AG09309 (cell line): ENCODE measurements around the gene SNCAIP.

ENCODE experiments used
- DNase-seq: peaks from one replicate; pipeline ENCODE4 v3.0.0-alpha.2; 2010; ENCODE audit warnings: low read depth
- H3K4me3 ChIP-seq: 2 replicates; pipeline ENCODE4 v1.5.1; 2011; ENCODE audit warnings: mild to moderate bottlenecking, low read depth, low read length, moderate library complexity; ENCODE audit not compliant: control insufficient read depth
- TF ChIP-seq, protein P1 (sequence below): IDR thresholded peaks from 2 replicates; pipeline ENCODE4 v1.5.1; 2011; ENCODE audit warnings: mild to moderate bottlenecking, low read depth, low read length, inconsistent platforms; ENCODE audit not compliant: insufficient read depth, control insufficient read depth; ENCODE audit errors: missing control alignments

SNCAIP gene

DNA sequence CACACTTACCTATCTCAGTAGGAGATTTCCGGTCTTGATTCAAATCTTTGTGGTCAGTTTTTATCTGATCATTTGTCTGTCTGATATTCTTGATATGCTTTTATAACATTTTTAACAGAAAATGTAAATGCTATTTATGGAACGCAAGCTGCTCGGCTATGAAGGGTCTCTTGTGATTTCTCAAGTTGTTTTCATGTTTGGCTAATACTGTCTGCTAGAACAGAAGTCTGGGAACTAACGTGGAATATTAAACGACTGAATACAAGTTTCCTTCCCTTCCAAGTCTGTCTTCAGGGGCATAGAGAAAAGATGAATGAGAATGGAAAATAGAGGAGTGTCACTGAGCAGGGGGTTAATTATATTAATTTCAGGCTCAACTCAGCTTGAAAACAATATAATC lies 27.6 kb downstream of the SNCAIP start:
- TF ChIP-seq, protein P1, sequence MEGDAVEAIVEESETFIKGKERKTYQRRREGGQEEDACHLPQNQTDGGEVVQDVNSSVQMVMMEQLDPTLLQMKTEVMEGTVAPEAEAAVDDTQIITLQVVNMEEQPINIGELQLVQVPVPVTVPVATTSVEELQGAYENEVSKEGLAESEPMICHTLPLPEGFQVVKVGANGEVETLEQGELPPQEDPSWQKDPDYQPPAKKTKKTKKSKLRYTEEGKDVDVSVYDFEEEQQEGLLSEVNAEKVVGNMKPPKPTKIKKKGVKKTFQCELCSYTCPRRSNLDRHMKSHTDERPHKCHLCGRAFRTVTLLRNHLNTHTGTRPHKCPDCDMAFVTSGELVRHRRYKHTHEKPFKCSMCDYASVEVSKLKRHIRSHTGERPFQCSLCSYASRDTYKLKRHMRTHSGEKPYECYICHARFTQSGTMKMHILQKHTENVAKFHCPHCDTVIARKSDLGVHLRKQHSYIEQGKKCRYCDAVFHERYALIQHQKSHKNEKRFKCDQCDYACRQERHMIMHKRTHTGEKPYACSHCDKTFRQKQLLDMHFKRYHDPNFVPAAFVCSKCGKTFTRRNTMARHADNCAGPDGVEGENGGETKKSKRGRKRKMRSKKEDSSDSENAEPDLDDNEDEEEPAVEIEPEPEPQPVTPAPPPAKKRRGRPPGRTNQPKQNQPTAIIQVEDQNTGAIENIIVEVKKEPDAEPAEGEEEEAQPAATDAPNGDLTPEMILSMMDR, result no peak
- no peak for DNase-seq
- H3K4me3 ChIP-seq, result no peak overlapping the region

DNA sequence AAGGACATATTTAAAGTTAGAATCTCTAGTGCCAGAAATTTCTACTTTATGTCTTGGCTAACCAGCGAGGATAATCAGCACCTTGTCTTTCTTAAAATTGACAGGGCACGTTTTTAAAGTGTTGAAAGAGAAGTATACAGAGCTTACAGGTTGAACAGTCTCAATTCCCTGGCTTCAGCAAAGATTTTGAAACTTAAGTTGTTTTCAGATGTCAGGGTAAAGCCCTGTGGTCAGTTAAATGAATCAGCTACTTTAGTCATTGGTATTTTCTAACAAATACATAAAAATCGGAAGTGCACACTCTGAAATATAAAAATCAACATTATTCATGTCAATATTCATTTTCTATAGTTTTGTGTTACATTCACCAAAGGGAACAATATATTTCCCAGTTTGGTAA lies 29.1 kb downstream of the SNCAIP start:
- DNase-seq, result no peak
- no peak overlapping the region for H3K4me3 ChIP-seq
- TF ChIP-seq, protein P1, result no peak

DNA sequence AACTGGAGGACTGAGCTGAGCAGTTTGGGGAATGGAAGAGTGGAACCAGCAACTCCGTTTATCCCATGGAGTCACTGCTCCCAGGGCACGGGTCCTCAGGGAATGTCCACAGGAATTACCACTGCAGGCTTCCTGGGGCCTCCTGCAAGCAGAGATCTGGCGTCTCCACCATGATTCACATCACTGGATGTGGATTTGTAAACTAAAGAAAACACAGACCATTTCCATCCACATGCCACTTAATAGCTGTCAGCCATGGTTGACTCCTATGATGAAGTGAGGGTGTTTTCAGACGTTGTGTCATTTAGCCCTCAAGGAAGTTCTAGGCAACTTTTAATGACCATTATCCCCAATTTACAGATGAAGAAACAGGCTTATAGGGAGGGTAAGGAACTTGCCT lies 30.2 kb downstream of the SNCAIP start:
- DNase-seq, result no peak
- TF ChIP-seq, protein P1, result no peak

DNA sequence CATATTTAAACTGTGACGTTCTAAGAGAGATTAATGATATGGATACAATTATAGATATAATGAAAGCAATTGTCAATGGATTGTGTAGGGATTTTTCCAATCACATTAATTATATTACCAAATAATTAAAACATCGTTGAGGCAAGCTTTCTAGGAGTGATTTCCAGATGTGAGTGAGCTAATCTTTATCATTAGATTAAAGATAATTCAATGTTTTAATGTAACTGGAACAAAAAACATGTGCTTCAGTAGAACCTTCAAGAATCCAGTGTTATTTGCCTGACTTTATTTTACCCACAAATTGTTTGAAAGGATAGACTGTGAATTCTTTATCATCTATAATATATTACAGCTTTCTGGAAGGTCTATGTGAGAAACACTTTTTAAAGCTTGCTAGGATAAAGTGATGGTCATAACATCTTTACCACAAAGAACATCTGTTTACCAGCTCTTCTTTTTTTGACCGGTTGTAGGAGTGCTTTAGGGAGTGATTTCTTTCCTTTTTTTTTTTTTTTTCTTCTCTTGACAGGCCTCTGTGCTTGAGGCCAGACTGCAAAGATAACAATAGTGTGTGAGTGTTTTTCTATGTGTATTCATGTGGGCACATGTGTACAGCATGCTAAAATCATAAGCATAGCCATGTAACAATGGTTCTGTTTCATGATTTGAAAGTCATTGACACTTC lies 35.0 kb downstream of the SNCAIP start:
- no peak overlapping the region for H3K4me3 ChIP-seq
- no peak for DNase-seq

More for the DNA sequence above, 30.2 kb downstream of the SNCAIP start:
- no peak overlapping the region for H3K4me3 ChIP-seq

DNA sequence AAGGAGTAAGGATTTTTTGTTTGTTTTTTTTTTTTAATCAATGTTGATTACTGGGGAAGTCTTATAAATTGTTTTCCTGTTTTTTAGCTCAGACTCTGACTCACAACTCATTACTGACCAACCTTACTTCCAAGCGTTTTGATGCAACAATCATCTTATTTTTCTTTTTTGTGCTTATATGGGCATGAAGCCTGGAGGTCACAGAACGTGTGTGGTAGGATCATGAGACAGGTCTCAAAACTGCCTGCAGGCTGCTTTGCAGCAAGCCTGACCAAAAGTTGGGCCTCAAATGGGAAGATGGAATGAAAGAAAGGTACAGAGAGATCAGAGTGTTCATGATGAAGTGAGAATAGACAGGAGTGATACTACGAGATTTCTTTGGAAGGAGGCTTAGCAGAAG lies 38.5 kb downstream of the SNCAIP start:
- TF ChIP-seq, protein P1, result no peak
- H3K4me3 ChIP-seq, result no peak overlapping the region
- DNase-seq, result no peak

More for the DNA sequence above, 35.0 kb downstream of the SNCAIP start:
- TF ChIP-seq, protein P1, result no peak

DNA sequence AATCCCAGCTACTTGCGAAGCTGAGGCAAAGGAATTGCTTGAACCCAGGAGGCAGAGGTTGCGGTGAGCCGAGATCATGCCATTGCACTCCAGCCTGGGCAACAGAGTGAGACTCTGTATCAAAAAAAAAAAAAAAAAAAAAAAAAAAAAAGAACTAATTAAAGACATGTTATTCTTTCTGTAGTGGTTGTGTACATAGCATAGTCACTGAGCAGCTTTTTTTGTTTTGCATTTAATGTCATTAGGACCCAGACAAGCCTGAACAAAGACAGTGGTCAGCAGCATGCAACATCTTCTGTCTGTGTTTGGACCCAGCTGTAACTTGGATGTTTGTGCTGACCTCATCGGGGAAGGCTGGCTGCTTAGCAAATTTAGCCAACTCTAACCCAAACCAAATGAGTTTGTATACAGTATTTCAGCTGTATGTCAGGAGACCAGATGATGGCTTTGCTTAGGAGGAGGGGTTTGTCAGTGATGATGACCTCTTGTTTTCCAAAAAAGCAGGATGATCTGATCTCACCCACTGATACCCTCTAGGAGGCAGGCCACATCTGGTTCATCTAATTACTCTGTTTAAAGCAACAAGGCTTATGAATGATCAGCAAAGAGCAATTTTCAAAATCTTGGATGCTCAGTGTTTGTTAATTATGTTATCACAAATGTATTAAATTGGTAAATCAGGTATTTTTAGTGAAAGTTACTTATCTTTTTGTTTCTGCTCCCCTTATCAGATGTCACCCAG lies 39.5 kb downstream of the SNCAIP start:
- no peak overlapping the region for H3K4me3 ChIP-seq
- TF ChIP-seq, protein P1, result no peak
- no peak for DNase-seq
